Astrocyte (in vitro differentiated cells and primary cell): ENCODE results near the gene WEE2. TPM values are rescaled to one million over a fixed set of nuclear protein-coding genes. Genes with fewer than 3 reads are reported as not detected.

Source experiments
- DNase-seq: peaks from one replicate; pipeline ENCODE4 v3.0.0-alpha.2; 2010; ENCODE audit warnings: low read depth
- FAIRE-seq: peaks from 2 replicates; lab custom pipeline; 2011; peaks lifted over from hg19 to GRCh38; lab: Jason Lieb, UNC
- H2AFZ ChIP-seq: 2 replicates; pipeline ENCODE4 v1.6.0; 2012; ENCODE audit warnings: low read depth, low read length, inconsistent platforms
- H3K27ac ChIP-seq: 2 replicates; pipeline ENCODE4 v1.5.1; 2011; ENCODE audit warnings: low read depth, low read length, inconsistent platforms
- H3K27me3 ChIP-seq: 2 replicates; pipeline ENCODE4 v1.6.0; 2011; ENCODE audit warnings: low read length, inconsistent platforms; ENCODE audit not compliant: insufficient read depth
- H3K36me3 ChIP-seq: 2 replicates; pipeline ENCODE4 v1.5.1; 2011; ENCODE audit warnings: low read length, inconsistent platforms; ENCODE audit not compliant: insufficient read depth
- H3K4me1 ChIP-seq: 2 replicates; pipeline ENCODE4 v1.5.1; 2011; ENCODE audit warnings: low read length, inconsistent platforms; ENCODE audit not compliant: insufficient read depth
- H3K4me2 ChIP-seq: 2 replicates; pipeline ENCODE4 v1.6.0; 2012; ENCODE audit warnings: low read length, inconsistent platforms
- H3K4me3 ChIP-seq: 2 replicates; pipeline ENCODE4 v1.5.1; 2011; ENCODE audit warnings: low read depth, mild to moderate bottlenecking, low read length, inconsistent platforms; ENCODE audit not compliant: insufficient read depth
- H3K79me2 ChIP-seq: 2 replicates; pipeline ENCODE4 v1.6.0; 2012; ENCODE audit warnings: mild to moderate bottlenecking, low read length, inconsistent platforms; ENCODE audit not compliant: insufficient read depth
- H3K9ac ChIP-seq: 2 replicates; pipeline ENCODE4 v1.6.0; 2012; ENCODE audit warnings: mild to moderate bottlenecking, low read length, inconsistent platforms
- H3K9me3 ChIP-seq: 2 replicates; pipeline ENCODE4 v1.5.1; 2012; ENCODE audit warnings: low read depth, mild to moderate bottlenecking, low read length, inconsistent platforms; ENCODE audit not compliant: insufficient read depth
- H4K20me1 ChIP-seq: 2 replicates; pipeline ENCODE4 v1.6.0; 2012; ENCODE audit warnings: low read length, inconsistent platforms; ENCODE audit not compliant: insufficient read depth
- H3K27ac Mint-ChIP-seq: one replicate; pipeline ENCODE4 v1.8.0; 2021; ENCODE audit warnings: mild to moderate bottlenecking, mixed read lengths; ENCODE audit not compliant: unreplicated experiment
- H3K27me3 Mint-ChIP-seq: one replicate; pipeline ENCODE4 v1.8.0; 2021; ENCODE audit warnings: low read depth, mixed read lengths; ENCODE audit not compliant: unreplicated experiment
- H3K36me3 Mint-ChIP-seq: one replicate; pipeline ENCODE4 v1.8.0; 2021; ENCODE audit warnings: low read depth, mixed read lengths; ENCODE audit not compliant: unreplicated experiment
- H3K4me1 Mint-ChIP-seq: one replicate; pipeline ENCODE4 v1.8.0; 2021; ENCODE audit warnings: low read depth, mixed read lengths; ENCODE audit not compliant: unreplicated experiment
- H3K4me3 Mint-ChIP-seq: one replicate; pipeline ENCODE4 v1.8.0; 2021; ENCODE audit warnings: mild to moderate bottlenecking, moderate library complexity, mixed read lengths; ENCODE audit not compliant: unreplicated experiment
- H3K9me3 Mint-ChIP-seq: one replicate; pipeline ENCODE4 v1.8.0; 2021; ENCODE audit warnings: mild to moderate bottlenecking, mixed read lengths; ENCODE audit not compliant: unreplicated experiment
- EZH2 ChIP-seq: IDR thresholded peaks from 2 replicates; pipeline ENCODE4 v1.6.1; 2012; ENCODE audit warnings: mild to moderate bottlenecking, low read length, inconsistent platforms; ENCODE audit not compliant: insufficient read depth
- total RNA-seq: library from RNA; stranded (reverse); gene quantifications from 2 replicates; pipeline ENCODE4 v1.2.1, GENCODE V29; 2021
- TF ChIP-seq, protein P1 (sequence below): IDR thresholded peaks from 2 replicates; pipeline ENCODE4 v1.5.1; 2011; ENCODE audit warnings: low read depth, mild to moderate bottlenecking, inconsistent platforms, low read length, moderate library complexity; ENCODE audit not compliant: insufficient read depth

Gene WEE2
- total RNA-seq, 1 donor from 2014 or later, result not detected

- H3K79me2 ChIP-seq, result no peaks in the 10 kb centered on the region
- H3K27ac ChIP-seq, result no peak within 1 kb of the TSS
- H3K27me3 ChIP-seq, result no peaks in the 10 kb centered on the region
- no peaks in the 10 kb centered on the region for H3K4me1 Mint-ChIP-seq
- no peaks in the 10 kb centered on the region for H3K4me1 ChIP-seq
- no peak within 1 kb of the TSS for H3K27ac Mint-ChIP-seq
- DNase-seq, result no peak
- peaks cover 13% of the 10 kb centered on the region for H3K9me3 Mint-ChIP-seq
- peaks cover 2% of the 10 kb centered on the region for H3K36me3 ChIP-seq
- FAIRE-seq, result no peak
- no peaks in the 10 kb centered on the region for H4K20me1 ChIP-seq
- H3K4me3 ChIP-seq, result no peak within 1 kb of the TSS
- no peaks in the 10 kb centered on the region for H3K27me3 Mint-ChIP-seq
- no peak within 1 kb of the TSS for H2AFZ ChIP-seq
- H3K9ac ChIP-seq, result no peak within 1 kb of the TSS
- H3K4me3 Mint-ChIP-seq, result no peak within 1 kb of the TSS
- TF ChIP-seq, protein P1, sequence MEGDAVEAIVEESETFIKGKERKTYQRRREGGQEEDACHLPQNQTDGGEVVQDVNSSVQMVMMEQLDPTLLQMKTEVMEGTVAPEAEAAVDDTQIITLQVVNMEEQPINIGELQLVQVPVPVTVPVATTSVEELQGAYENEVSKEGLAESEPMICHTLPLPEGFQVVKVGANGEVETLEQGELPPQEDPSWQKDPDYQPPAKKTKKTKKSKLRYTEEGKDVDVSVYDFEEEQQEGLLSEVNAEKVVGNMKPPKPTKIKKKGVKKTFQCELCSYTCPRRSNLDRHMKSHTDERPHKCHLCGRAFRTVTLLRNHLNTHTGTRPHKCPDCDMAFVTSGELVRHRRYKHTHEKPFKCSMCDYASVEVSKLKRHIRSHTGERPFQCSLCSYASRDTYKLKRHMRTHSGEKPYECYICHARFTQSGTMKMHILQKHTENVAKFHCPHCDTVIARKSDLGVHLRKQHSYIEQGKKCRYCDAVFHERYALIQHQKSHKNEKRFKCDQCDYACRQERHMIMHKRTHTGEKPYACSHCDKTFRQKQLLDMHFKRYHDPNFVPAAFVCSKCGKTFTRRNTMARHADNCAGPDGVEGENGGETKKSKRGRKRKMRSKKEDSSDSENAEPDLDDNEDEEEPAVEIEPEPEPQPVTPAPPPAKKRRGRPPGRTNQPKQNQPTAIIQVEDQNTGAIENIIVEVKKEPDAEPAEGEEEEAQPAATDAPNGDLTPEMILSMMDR, result no peak
- TF ChIP-seq EZH2, result no peak
- no peaks in the 10 kb centered on the region for H3K9me3 ChIP-seq
- H3K36me3 Mint-ChIP-seq, result peaks cover 29% of the 10 kb centered on the region
- no peak within 1 kb of the TSS for H3K4me2 ChIP-seq
Observed at GRCh38 chr7:141776374-141776773, 68.2 kb downstream of the WEE2 start, which contains the start of gene TAS2R4. Gene TAS2R4 (plus strand): TSS chr7:141776674. CDS start chr7:141778489, 1,815 bp downstream.

Other genes starting within 250 kb of the WEE2 start
- gene AGK, start 156.9 kb upstream of the WEE2 start, total RNA-seq, result 28.6 and 29.9 TPM in 2 replicates
- gene DENND11, start 6.2 kb upstream of the WEE2 start, total RNA-seq, result 9.8 and 10.5 TPM in 2 replicates
- gene SSBP1, start 30.0 kb downstream of the WEE2 start, total RNA-seq, result 138 and 146 TPM in 2 replicates
- 1.00 and 1.2 TPM in 2 replicates for gene TAS2R3, start 55.7 kb downstream of the WEE2 start, total RNA-seq
- 1.1 and 1.2 TPM in 2 replicates for gene TAS2R4, start 68.3 kb downstream of the WEE2 start, total RNA-seq
- 1.3 and 1.5 TPM in 2 replicates for gene TAS2R5, start 81.9 kb downstream of the WEE2 start, total RNA-seq
- not detected in 2 replicates for gene PRSS37, start 133.1 kb downstream of the WEE2 start, total RNA-seq
- gene OR9A4, start 208.0 kb downstream of the WEE2 start, total RNA-seq, result not detected in 2 replicates
- not detected in 2 replicates for gene CLEC5A, start 238.6 kb downstream of the WEE2 start, total RNA-seq